Activated CD4-positive, alpha-beta T cell treated with anti-CD3 and anti-CD28 coated beads for 24 hours (primary cell): ENCODE results near the gene PLEKHG3.

ENCODE experiments used
- DNase-seq, 2 donors: peaks; one replicate each; pipeline ENCODE4 v3.0.0-alpha.2; 2020; ENCODE audit warnings: low read depth in 2 of 2

The PLEKHG3 gene

DNA sequence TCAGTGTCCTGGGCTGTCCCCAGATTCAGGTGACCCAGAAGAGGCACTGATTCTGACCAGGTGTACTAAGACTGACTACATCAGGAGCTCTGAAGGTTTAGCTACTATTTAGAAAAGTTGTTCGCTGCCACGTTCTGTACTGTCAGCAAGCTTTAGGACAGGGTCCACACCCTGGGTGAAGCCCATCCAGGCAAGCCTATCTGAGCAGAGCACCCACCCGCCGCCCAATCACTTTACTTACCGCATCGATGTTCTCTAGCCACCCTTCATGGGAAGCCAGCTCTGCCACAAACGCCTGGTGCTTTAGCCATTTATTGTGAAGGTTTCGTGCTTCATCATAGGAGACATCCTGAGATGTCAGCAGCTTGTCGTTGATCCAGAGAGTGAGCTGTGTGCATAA lies 79.8 kb downstream of the PLEKHG3 start:
- no peak for DNase-seq

DNA sequence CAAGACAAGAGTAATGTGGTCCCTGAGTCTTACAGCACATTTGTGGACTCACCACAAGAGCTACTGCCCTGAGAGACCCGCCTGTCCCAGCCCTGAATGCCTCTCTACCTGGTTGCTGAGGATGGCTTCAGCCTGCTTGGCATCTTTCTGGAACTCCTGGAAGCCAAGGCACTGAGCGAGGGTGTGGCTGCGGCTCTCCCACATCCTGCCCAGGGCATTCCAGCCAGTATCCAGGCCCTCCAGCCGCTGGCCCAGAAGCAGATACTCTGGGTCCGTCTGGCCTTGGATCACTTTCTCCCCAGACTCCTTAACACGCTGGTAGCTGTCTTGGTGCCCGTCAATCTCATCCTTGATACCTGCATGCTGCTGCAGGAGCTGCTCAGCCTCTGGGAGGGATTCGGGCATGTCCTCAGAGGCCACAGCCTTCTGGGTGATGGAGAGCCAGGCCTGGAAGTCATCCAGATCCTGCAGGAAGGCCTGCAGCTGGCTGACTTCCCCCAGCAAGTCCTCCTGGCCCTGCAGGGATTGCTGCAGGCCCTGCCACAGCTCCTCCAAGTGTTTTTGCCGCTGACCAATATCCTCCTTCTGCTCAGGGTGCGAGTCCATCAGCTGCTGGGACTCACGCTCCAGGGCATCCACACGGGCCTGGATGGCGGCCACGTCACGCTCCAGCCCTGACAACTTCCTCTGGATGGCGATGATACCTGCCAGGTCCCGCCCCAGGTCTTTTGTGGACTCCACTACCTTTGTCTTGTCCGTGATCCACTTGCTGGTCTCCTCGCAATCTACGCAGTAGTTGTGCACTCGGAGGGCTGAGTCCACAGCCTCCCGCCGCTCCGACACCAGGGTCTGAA lies 82.3 kb downstream of the PLEKHG3 start:
- no peak for DNase-seq

GRCh38 chr14:64787619-64788018 lies 83.4 kb downstream of the PLEKHG3 start:
- DNase-seq, result no peak

GRCh38 chr14:64788706-64789105 lies 84.5 kb downstream of the PLEKHG3 start:
- DNase-seq, result no peak

DNA sequence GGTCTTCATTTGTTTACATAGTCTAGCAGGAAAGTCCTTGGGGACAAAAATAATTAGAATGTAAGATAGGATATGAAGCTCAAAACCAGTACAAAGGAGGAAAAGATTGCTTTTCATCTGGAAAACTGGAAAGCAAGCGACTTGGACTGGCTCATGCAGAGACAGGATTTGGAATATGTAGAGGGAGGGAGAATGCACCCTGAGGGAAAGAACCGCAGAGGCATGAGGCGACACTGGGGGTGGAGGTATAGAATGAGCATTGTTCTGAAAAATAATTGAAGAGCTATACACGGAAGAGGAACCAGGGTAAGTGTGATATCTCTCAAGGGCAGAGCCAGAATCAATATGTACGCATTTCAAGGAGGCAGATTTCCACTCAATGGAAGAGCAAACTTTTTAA lies 85.5 kb downstream of the PLEKHG3 start:
- no peak for DNase-seq

- DNase-seq, result no peak
Measured at GRCh38 chr14:64790478-64790877, 86.3 kb downstream of the PLEKHG3 start.

DNA sequence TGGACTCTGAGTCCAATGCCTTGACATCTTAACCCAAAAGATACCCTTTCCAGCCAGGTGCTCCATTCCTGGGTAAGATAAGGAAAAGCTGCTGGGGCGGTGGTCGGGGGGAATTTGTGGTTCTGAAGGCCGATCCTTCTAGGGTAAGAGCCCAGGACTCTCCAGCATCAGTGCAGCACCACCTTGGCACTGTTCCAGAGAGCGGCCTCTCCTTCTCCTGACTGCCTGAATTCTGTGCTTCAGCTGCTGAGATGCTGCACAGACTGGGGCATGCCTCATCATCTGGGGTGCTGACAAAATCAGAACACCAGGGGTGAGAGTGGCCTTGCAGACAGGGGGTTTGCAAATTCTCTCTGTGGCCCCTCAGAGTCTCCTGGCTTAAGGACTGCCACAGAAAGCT lies 88.0 kb downstream of the PLEKHG3 start:
- DNase-seq, result no peak

- no peak for DNase-seq
Measured at GRCh38 chr14:64792871-64793560, 88.8 kb downstream of the PLEKHG3 start.

DNA sequence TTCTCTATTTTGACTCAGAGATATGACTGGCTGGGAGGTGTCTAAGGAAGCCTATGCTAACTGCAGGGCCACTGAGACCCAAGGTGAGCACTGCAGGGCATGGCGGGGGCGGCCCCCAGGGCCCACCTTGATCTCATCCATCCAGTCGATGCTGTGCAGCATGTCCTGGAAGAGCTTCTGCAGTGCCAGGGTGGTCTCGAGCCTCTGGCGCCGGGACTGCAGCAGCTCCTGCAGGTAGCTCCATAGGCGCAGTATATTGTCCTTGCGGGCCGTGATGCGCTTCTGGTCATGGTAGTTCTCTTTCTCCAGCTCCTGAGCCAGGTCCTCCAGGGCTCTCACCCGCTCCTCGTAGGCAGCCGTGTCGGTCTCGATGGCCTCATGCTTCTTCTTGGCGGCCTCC lies 91.0 kb downstream of the PLEKHG3 start:
- no peak for DNase-seq

DNA sequence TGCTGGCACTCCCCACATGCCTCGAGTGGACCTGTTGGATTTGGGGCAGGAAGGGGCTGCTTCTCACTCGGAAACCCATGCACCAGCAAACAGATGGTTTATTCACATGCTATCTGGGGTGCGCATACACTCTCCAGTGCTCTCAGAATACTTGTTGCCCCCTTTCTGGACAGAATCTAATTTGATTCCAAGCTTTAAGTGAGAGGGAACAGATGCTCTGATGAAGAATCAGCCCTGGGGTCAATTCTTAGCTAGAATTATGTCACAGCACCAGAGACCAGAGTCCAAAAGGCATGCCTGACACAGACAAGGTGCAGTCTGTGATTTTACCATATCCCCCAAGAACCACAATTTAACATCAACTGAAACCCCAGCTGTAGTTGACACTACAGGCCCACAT lies 91.7 kb downstream of the PLEKHG3 start:
- no peak for DNase-seq

DNA sequence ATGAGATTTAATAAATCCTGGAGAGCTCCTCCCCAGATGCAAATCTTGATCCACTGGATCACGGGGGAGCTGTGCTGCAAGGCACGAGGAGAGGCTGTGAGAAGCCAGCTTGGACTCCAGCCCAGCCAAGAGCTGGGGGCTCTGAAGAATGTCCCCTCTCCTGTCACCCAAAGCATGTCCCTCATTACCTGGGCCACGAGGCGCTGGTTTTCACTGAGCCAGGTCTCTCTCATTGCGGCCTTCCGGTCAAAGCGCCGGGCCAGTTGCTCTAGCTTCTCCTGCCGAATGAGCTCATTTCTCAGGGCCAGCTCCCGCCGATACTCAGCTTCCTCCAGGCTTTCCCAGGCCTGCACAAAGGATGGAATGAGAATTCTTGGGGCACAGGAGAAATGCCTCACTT lies 92.1 kb downstream of the PLEKHG3 start:
- no peak for DNase-seq

- DNase-seq, result no peak
Measured at GRCh38 chr14:64799555-64799954, 95.3 kb downstream of the PLEKHG3 start.
